HFFc6 (cell line): ENCODE data around the gene SGK2. TPM values are rescaled to one million over a fixed set of nuclear protein-coding genes. Genes with fewer than 3 reads are reported as not detected.

Source experiments
- DNase-seq: peaks from one replicate; pipeline ENCODE4 v3.0.0-alpha.2; 2018
- H3K27ac Mint-ChIP-seq: 2 replicates; pipeline ENCODE4 v1.8.0; 2020; ENCODE audit warnings: mild to moderate bottlenecking, mixed read lengths
- H3K27me3 Mint-ChIP-seq: 2 replicates; pipeline ENCODE4 v1.8.0; 2021; ENCODE audit warnings: mild to moderate bottlenecking, moderate library complexity, mixed read lengths; ENCODE audit not compliant: insufficient read depth
- H3K36me3 Mint-ChIP-seq: 2 replicates; pipeline ENCODE4 v1.8.0; 2021; ENCODE audit warnings: low read depth, mixed read lengths
- H3K4me1 Mint-ChIP-seq: 2 replicates; pipeline ENCODE4 v1.8.0; 2020; ENCODE audit warnings: low read depth, mixed read lengths
- H3K4me3 Mint-ChIP-seq: 2 replicates; pipeline ENCODE4 v1.8.0; 2020; ENCODE audit warnings: mild to moderate bottlenecking, moderate library complexity, mixed read lengths
- H3K9me3 Mint-ChIP-seq: 2 replicates; pipeline ENCODE4 v1.8.0; 2020; ENCODE audit warnings: mild to moderate bottlenecking, mixed read lengths
- total RNA-seq, 6 experiments: library from RNA; stranded (reverse); fragmentation: NEBNext Ultra II Directional; extraction: Animal tissue kit (Norgen Biotek cat#: 25700); gene quantifications; 2 replicates in 1 of 6; 3 replicates in 5 of 6; pipeline ENCODE4 v1.2.3, GENCODE V29; 2021
- TF ChIP-seq, protein P1 (sequence below): fragments of 200-600 bp; sonication (generic); IDR thresholded peaks from 2 replicates; pipeline ENCODE4 v1.5.0; 2021; ENCODE audit warnings: antibody characterized with exemption, mild to moderate bottlenecking

Gene SGK2
- total RNA-seq, 6 experiments from 2014 or later: 0.09 TPM; not detected in 5

- Mint-ChIP-seq H3K4me1 (no peaks in the 10 kb centered on the region), H3K4me3 (no peak overlapping the region), H3K27me3 (peaks cover 26% of the 10 kb centered on the region), H3K36me3 (no peaks in the 10 kb centered on the region), H3K27ac (no peak overlapping the region), H3K9me3 (no peaks in the 10 kb centered on the region)
- no peak for DNase-seq
- TF ChIP-seq, protein P1, sequence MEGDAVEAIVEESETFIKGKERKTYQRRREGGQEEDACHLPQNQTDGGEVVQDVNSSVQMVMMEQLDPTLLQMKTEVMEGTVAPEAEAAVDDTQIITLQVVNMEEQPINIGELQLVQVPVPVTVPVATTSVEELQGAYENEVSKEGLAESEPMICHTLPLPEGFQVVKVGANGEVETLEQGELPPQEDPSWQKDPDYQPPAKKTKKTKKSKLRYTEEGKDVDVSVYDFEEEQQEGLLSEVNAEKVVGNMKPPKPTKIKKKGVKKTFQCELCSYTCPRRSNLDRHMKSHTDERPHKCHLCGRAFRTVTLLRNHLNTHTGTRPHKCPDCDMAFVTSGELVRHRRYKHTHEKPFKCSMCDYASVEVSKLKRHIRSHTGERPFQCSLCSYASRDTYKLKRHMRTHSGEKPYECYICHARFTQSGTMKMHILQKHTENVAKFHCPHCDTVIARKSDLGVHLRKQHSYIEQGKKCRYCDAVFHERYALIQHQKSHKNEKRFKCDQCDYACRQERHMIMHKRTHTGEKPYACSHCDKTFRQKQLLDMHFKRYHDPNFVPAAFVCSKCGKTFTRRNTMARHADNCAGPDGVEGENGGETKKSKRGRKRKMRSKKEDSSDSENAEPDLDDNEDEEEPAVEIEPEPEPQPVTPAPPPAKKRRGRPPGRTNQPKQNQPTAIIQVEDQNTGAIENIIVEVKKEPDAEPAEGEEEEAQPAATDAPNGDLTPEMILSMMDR: no peak
Measured at GRCh38 chr20:43576108-43576507, 17.3 kb downstream of the SGK2 start.

- H3K4me3 Mint-ChIP-seq: no peak overlapping the region
- H3K27ac Mint-ChIP-seq: no peak overlapping the region
- no peaks in the 10 kb centered on the region for H3K36me3 Mint-ChIP-seq
- peaks cover 20% of the 10 kb centered on the region for H3K27me3 Mint-ChIP-seq
- TF ChIP-seq, protein P1: no peak
- no peak for DNase-seq
- peaks cover 18% of the 10 kb centered on the region for H3K4me1 Mint-ChIP-seq
- no peaks in the 10 kb centered on the region for H3K9me3 Mint-ChIP-seq
Measured at GRCh38 chr20:43579861-43580793, 21.3 kb downstream of the SGK2 start.

- Mint-ChIP-seq H3K27ac (no peak overlapping the region), H3K27me3 (peaks cover 10% of the 10 kb centered on the region), H3K4me1 (peaks cover 22% of the 10 kb centered on the region), H3K9me3 (no peaks in the 10 kb centered on the region), H3K36me3 (no peaks in the 10 kb centered on the region), H3K4me3 (no peak overlapping the region)
- no peak for DNase-seq
- TF ChIP-seq, protein P1: no peak
Measured at GRCh38 chr20:43583133-43583864, 24.5 kb downstream of the SGK2 start.

- peaks cover 10% of the 10 kb centered on the region for H3K27me3 Mint-ChIP-seq
- H3K27ac Mint-ChIP-seq: peak overlapping the region; percentile 46
- TF ChIP-seq, protein P1: no peak
- DNase-seq: peak; percentile 86
- H3K4me1 Mint-ChIP-seq: peaks cover 22% of the 10 kb centered on the region
- H3K4me3 Mint-ChIP-seq: no peak overlapping the region
- no peaks in the 10 kb centered on the region for H3K9me3 Mint-ChIP-seq
- H3K36me3 Mint-ChIP-seq: no peaks in the 10 kb centered on the region
Measured at GRCh38 chr20:43583982-43584432, 25.2 kb downstream of the SGK2 start.

GRCh38 chr20:43584448-43585136 lies 25.8 kb downstream of the SGK2 start:
- peak; percentile 42 for DNase-seq
- peaks cover 4% of the 10 kb centered on the region for H3K27me3 Mint-ChIP-seq
- peaks cover 22% of the 10 kb centered on the region for H3K4me1 Mint-ChIP-seq
- TF ChIP-seq, protein P1: no peak
- H3K9me3 Mint-ChIP-seq: no peaks in the 10 kb centered on the region
- H3K36me3 Mint-ChIP-seq: no peaks in the 10 kb centered on the region
- H3K4me3 Mint-ChIP-seq: no peak overlapping the region
- H3K27ac Mint-ChIP-seq: peak overlapping the region; percentile 46
